K562 (cell line): ENCODE data around the gene LCN1. TPM values are rescaled to one million over a fixed set of nuclear protein-coding genes. Genes with fewer than 3 reads are reported as not detected.

Experiments
- ATAC-seq: fragments of 200-7000 bp; cut with Tn5 transposase; 3 replicates; pipeline ENCODE4 v1.9.1; 2020; ENCODE audit warnings: moderate library complexity
- BruUV-seq: library from RNA; stranded (reverse); fragments of 400-500 nt; replicated peaks from 2 replicates; lab custom pipeline; 2021; lab: Mats Ljungman, UMichigan
- CTCF ChIA-PET: fragments of 300-600 bp; formaldehyde crosslinking; extraction: SDS; loops from one replicate; lab custom pipeline; 2021; ENCODE audit warnings: low intra/inter-chr PET ratio; lab: Yijun Ruan, JAX
- POLR2A ChIA-PET: fragments of 300-600, 350-650 bp; sonication (Branson Sonifier 250); formaldehyde crosslinking; extraction: SDS; loops from one replicate; lab custom pipeline; 2021; ENCODE audit warnings: antibody characterized with exemption, inconsistent platforms; lab: Yijun Ruan, JAX
- DNase-seq, 4 experiments: peaks; one replicate each; pipeline versions ENCODE4 v3.0.0 to v3.0.0-alpha.2; 2011 to 2018; ENCODE audit warnings: low spot score in 3 of 4, mixed read lengths in 3 of 4; ENCODE audit errors: extremely low read depth in 1 of 4
- FAIRE-seq: peaks from 2 replicates; lab custom pipeline; 2011; peaks lifted over from hg19 to GRCh38; lab: Jason Lieb, UNC
- H2AFZ ChIP-seq: 2 replicates; pipeline ENCODE4 v1.6.0; 2011; ENCODE audit warnings: low read depth, low read length, control low read depth, inconsistent platforms
- H3K27ac ChIP-seq: fragments of 200-600 bp; 3 replicates; pipeline ENCODE4 v1.8.0; 2011; ENCODE audit warnings: low read depth, mild to moderate bottlenecking, control low read depth, inconsistent platforms, low read length, moderate library complexity, mixed read lengths; ENCODE audit errors: extremely low read depth
- H3K27me3 ChIP-seq, 2 experiments: fragments of 300-600 bp in 1 of 2; 2 replicates in 1 of 2; 3 replicates in 1 of 2; pipeline versions ENCODE4 v1.6.0 to v1.8.0; 2011; ENCODE audit warnings: inconsistent platforms in 2 of 2, low read length in 2 of 2, mild to moderate bottlenecking in 1 of 2, mixed read lengths in 1 of 2, moderate library complexity in 1 of 2; ENCODE audit not compliant: control insufficient read depth in 2 of 2, insufficient read depth in 2 of 2
- H3K36me3 ChIP-seq: fragments of 300-600 bp; 3 replicates; pipeline ENCODE4 v1.8.0; 2011; ENCODE audit warnings: mild to moderate bottlenecking, low read length, inconsistent platforms; ENCODE audit not compliant: control insufficient read depth, insufficient read depth
- H3K4me1 ChIP-seq, 2 experiments: fragments of 200-600 bp in 1 of 2; replicated peaks in 1 of 2; 2 replicates in 1 of 2; 3 replicates in 1 of 2; pipeline versions ENCODE4 v1.5.1 to v1.8.0; 2011; ENCODE audit warnings: inconsistent platforms in 2 of 2, low read length in 2 of 2, mild to moderate bottlenecking in 1 of 2, mixed read lengths in 1 of 2, moderate library complexity in 1 of 2; ENCODE audit not compliant: control insufficient read depth in 2 of 2, insufficient read depth in 2 of 2
- H3K4me2 ChIP-seq: 2 replicates; pipeline ENCODE4 v1.6.1; 2011; ENCODE audit warnings: low read length, control low read depth, inconsistent platforms, mixed read lengths; ENCODE audit not compliant: insufficient read depth
- H3K4me3 ChIP-seq: fragments of 200-600 bp; sonication (generic), shearing (Covaris generic); 2 replicates; pipeline ENCODE4 v1.5.1; 2016; ENCODE audit warnings: control low read depth, inconsistent platforms
- H3K79me2 ChIP-seq: fragments of 200-600 bp; 3 replicates; pipeline ENCODE4 v1.8.0; 2011; ENCODE audit warnings: low read length, inconsistent platforms; ENCODE audit not compliant: control insufficient read depth, insufficient read depth
- H3K9ac ChIP-seq, 2 experiments: 2 replicates each; pipeline versions ENCODE4 v1.6.0 to v1.6.1; 2011; ENCODE audit warnings: low read depth in 2 of 2, low read length in 2 of 2, control low read depth in 1 of 2, inconsistent platforms in 1 of 2, mild to moderate bottlenecking in 1 of 2, mixed read lengths in 1 of 2; ENCODE audit not compliant: insufficient read depth in 1 of 2
- H3K9me1 ChIP-seq: one replicate; pipeline ENCODE4 v1.6.0; 2011; ENCODE audit warnings: inconsistent platforms, mild to moderate bottlenecking, low read length, moderate library complexity; ENCODE audit not compliant: control insufficient read depth, insufficient read depth
- H3K9me3 ChIP-seq: replicated peaks from 2 replicates; pipeline ENCODE4 v1.5.1; 2011; ENCODE audit warnings: low read depth, low read length, inconsistent platforms; ENCODE audit not compliant: control insufficient read depth, insufficient read depth
- H4K20me1 ChIP-seq: replicated peaks from 2 replicates; pipeline ENCODE4 v1.6.1; 2011; ENCODE audit warnings: low read length, inconsistent platforms, mixed read lengths; ENCODE audit not compliant: control insufficient read depth, insufficient read depth
- ATF7 ChIP-seq: fragments of 450-650 bp; IDR thresholded peaks from 2 replicates; pipeline ENCODE4 v1.7.1; 2014; ENCODE audit warnings: mild to moderate bottlenecking, moderate library complexity
- IRF1 ChIP-seq: sonication (generic); formaldehyde crosslinking; IDR thresholded peaks from 2 replicates; pipeline ENCODE4 v1.8.0; 2022; ENCODE audit warnings: missing genetic modification reagents, mild to moderate bottlenecking, borderline replicate concordance
- KAT8 ChIP-seq: fragments of 450-650 bp; IDR thresholded peaks from 2 replicates; pipeline ENCODE4 v1.6.1; 2016; ENCODE audit warnings: low read depth, mild to moderate bottlenecking
- MAZ ChIP-seq, 2 experiments: fragments of 450-650 bp in 1 of 2; sonication (generic) in 1 of 2; formaldehyde crosslinking; IDR thresholded peaks in 1 of 2; conservative IDR thresholded peaks in 1 of 2; 2 replicates each; pipeline versions ENCODE4 v1.4.0 to v1.5.0; 2020; ENCODE audit warnings: mild to moderate bottlenecking in 1 of 2, missing genetic modification reagents in 1 of 2
- MEIS2 ChIP-seq: fragments of 450-650 bp; IDR thresholded peaks from 2 replicates; pipeline ENCODE4 v1.6.1; 2014; ENCODE audit warnings: mild to moderate bottlenecking; ENCODE audit not compliant: partially characterized antibody
- NEUROD1 ChIP-seq: fragments of 150-350 bp; IDR thresholded peaks from 2 replicates; pipeline ENCODE4 v1.6.1; 2014; ENCODE audit warnings: borderline replicate concordance, low read length, low read depth; ENCODE audit not compliant: partially characterized antibody
- WGBS: fragments of 100-300 bp; shearing (Covaris generic); methylation state at CpG from one replicate; pipeline ENCODE4 v1.1.6; 2016; ENCODE audit warnings: low coverage, mixed read lengths; ENCODE audit not compliant: insufficient coverage; ENCODE audit errors: missing lambda C conversion rate; 5-methylcytosine and 5-hydroxymethylcytosine counted together
- in situ Hi-C: fragments of 300-500 bp; cut with MboI; formaldehyde crosslinking; loops from 4 replicates; pipeline ENCODE4 v1.15.0; 2018; ENCODE audit warnings: inconsistent platforms, mixed read lengths
- intact Hi-C: fragments of 100-400 bp; cut with micrococcal nuclease; formaldehyde crosslinking; loops from 2 replicates; pipeline ENCODE4 v1.14.2; 2022
- polyA plus RNA-seq, 8 experiments: library from polyadenylated mRNA; depleted of rRNA in 4 of 8; stranded (reverse) in 5 of 8; unstranded in 3 of 8; fragments of >200 nt; fragmentation: Nextera tagmentation in 2 of 8; fragmentation: Illumina TruSeq in 1 of 8; extraction: Ambion mirVana in 2 of 8; extraction: Trizol in 1 of 8; gene quantifications; 2 replicates each; pipeline versions ENCODE4 v1.2.1 to v1.2.3, GENCODE V29; 2011 to 2014; ENCODE audit warnings: inconsistent platforms in 1 of 8, missing spikeins in 1 of 8
- total RNA-seq, 7 experiments: library from RNA; depleted of rRNA in 6 of 7; stranded (reverse); fragments of >200 nt in 6 of 7; fragmentation: Illumina TruSeq in 2 of 7; extraction: Trizol in 2 of 7; gene quantifications; 2 replicates each; pipeline versions ENCODE4 v1.2.1 to v1.2.3, GENCODE V29; 2011 to 2021; ENCODE audit warnings: low replicate concordance in 1 of 7
- TF ChIP-seq, protein P1 (sequence below): fragments of 150-350 bp; IDR thresholded peaks from 2 replicates; pipeline ENCODE4 v1.6.1; 2014; ENCODE audit warnings: low read depth, mild to moderate bottlenecking, low read length, borderline replicate concordance
- TF ChIP-seq, protein P2 (sequence below): fragments of 250-450 bp; sonication (Bioruptor Pico); IDR thresholded peaks from 2 replicates; pipeline ENCODE4 v1.9.0; 2021; ENCODE audit warnings: mild to moderate bottlenecking, inconsistent platforms

Gene LCN1
- total and polyA plus RNA-seq, 9 of the 15 experiments (the other 6 are each of a cell fraction or from before 2014, with no cell fraction given) = not detected

- ChIA-PET CTCF (no interaction called here), POLR2A (interaction anchor here (1.1 to 1.4 kb wide), 3 partner anchors 12 to 34 kb away, joined by 3 to 5 read pairs (median 3); no protein-coding TSS in a partner anchor)
- Histone ChIP-seq H3K9me1 (no peaks in the 10 kb centered on the region), H3K27me3 (no peaks in the 10 kb centered on the region), H2AFZ (0 out of 2 replicates have a peak overlapping the region, but pooled peaks have one; percentile 57), H3K36me3 (no peaks in the 10 kb centered on the region), H3K79me2 (peaks cover 5% of the 10 kb centered on the region; the same call in 1 of the 3 replicates), H3K4me1 (peaks cover 35 to 58% of the 10 kb centered on the region in 2 experiments), H4K20me1 (no peaks in the 10 kb centered on the region), H3K27ac (no peak overlapping the region), H3K4me2 (no peak overlapping the region), H3K4me3 (no peak overlapping the region), H3K9ac (no peak overlapping the region), H3K9me3 (no peaks in the 10 kb centered on the region)
- WGBS = 14% methylated on average over 11 of the region's 12 CpGs
- intact Hi-C loops = loop anchor here (5.0 kb wide), 1 partner anchor 53 kb away; no protein-coding TSS in a partner anchor
- DNase-seq (peak; percentile 72 to 77 (median 74)), ATAC-seq (peak; percentile 89), FAIRE-seq (peak; percentile 74)
- in situ Hi-C loops = no loop called here
- no TSS peak for BruUV-seq
- TF ChIP-seq IRF1 (CRISPR knock-in tag) = no peak
- no peak for TF ChIP-seq NEUROD1
- TF ChIP-seq MAZ (CRISPR knock-in tag; conservative IDR thresholded peaks at IDR 0.05 in 1 of 2, IDR thresholded peaks at IDR 0.05 in 1 of 2) = peak in 1 of 2 experiments; percentile 68; a peak in 2 of 4 replicates
- TF ChIP-seq, protein P1, sequence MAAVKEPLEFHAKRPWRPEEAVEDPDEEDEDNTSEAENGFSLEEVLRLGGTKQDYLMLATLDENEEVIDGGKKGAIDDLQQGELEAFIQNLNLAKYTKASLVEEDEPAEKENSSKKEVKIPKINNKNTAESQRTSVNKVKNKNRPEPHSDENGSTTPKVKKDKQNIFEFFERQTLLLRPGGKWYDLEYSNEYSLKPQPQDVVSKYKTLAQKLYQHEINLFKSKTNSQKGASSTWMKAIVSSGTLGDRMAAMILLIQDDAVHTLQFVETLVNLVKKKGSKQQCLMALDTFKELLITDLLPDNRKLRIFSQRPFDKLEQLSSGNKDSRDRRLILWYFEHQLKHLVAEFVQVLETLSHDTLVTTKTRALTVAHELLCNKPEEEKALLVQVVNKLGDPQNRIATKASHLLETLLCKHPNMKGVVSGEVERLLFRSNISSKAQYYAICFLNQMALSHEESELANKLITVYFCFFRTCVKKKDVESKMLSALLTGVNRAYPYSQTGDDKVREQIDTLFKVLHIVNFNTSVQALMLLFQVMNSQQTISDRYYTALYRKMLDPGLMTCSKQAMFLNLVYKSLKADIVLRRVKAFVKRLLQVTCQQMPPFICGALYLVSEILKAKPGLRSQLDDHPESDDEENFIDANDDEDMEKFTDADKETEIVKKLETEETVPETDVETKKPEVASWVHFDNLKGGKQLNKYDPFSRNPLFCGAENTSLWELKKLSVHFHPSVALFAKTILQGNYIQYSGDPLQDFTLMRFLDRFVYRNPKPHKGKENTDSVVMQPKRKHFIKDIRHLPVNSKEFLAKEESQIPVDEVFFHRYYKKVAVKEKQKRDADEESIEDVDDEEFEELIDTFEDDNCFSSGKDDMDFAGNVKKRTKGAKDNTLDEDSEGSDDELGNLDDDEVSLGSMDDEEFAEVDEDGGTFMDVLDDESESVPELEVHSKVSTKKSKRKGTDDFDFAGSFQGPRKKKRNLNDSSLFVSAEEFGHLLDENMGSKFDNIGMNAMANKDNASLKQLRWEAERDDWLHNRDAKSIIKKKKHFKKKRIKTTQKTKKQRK = no peak
- no peak for TF ChIP-seq KAT8
- TF ChIP-seq, protein P2, sequence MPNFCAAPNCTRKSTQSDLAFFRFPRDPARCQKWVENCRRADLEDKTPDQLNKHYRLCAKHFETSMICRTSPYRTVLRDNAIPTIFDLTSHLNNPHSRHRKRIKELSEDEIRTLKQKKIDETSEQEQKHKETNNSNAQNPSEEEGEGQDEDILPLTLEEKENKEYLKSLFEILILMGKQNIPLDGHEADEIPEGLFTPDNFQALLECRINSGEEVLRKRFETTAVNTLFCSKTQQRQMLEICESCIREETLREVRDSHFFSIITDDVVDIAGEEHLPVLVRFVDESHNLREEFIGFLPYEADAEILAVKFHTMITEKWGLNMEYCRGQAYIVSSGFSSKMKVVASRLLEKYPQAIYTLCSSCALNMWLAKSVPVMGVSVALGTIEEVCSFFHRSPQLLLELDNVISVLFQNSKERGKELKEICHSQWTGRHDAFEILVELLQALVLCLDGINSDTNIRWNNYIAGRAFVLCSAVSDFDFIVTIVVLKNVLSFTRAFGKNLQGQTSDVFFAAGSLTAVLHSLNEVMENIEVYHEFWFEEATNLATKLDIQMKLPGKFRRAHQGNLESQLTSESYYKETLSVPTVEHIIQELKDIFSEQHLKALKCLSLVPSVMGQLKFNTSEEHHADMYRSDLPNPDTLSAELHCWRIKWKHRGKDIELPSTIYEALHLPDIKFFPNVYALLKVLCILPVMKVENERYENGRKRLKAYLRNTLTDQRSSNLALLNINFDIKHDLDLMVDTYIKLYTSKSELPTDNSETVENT (CRISPR knock-in tag) = no peak
- peak; percentile 23; the same call in 1 of the 2 replicates for TF ChIP-seq ATF7
- peak; percentile 33 for TF ChIP-seq MEIS2
Observed at GRCh38 chr9:135474915-135475314, 46.3 kb upstream of the LCN1 start.
